Activated naive CD8-positive, alpha-beta T cell (primary cell): ENCODE measurements around the gene FAAP100.
"Not testable (repeated sequence)": the region's sequence is repeated elsewhere in the genome, so short reads cannot be mapped to it uniquely, and the experiment has no call there.

Experiments used
- H3K27ac Mint-ChIP-seq: one replicate; pipeline ENCODE4 v1.8.0; 2021; ENCODE audit warnings: mixed read lengths
- H3K27me3 Mint-ChIP-seq: one replicate; pipeline ENCODE4 v1.8.0; 2021; ENCODE audit warnings: mixed read lengths
- H3K36me3 Mint-ChIP-seq: one replicate; pipeline ENCODE4 v1.8.0; 2021; ENCODE audit warnings: mixed read lengths
- H3K4me1 Mint-ChIP-seq: one replicate; pipeline ENCODE4 v1.8.0; 2021; ENCODE audit warnings: low read depth, mixed read lengths
- H3K4me3 Mint-ChIP-seq: one replicate; pipeline ENCODE4 v1.8.0; 2021; ENCODE audit warnings: mild to moderate bottlenecking, mixed read lengths
- H3K9me3 Mint-ChIP-seq: one replicate; pipeline ENCODE4 v1.8.0; 2021; ENCODE audit warnings: low read depth, mixed read lengths

FAAP100 gene, protein sequence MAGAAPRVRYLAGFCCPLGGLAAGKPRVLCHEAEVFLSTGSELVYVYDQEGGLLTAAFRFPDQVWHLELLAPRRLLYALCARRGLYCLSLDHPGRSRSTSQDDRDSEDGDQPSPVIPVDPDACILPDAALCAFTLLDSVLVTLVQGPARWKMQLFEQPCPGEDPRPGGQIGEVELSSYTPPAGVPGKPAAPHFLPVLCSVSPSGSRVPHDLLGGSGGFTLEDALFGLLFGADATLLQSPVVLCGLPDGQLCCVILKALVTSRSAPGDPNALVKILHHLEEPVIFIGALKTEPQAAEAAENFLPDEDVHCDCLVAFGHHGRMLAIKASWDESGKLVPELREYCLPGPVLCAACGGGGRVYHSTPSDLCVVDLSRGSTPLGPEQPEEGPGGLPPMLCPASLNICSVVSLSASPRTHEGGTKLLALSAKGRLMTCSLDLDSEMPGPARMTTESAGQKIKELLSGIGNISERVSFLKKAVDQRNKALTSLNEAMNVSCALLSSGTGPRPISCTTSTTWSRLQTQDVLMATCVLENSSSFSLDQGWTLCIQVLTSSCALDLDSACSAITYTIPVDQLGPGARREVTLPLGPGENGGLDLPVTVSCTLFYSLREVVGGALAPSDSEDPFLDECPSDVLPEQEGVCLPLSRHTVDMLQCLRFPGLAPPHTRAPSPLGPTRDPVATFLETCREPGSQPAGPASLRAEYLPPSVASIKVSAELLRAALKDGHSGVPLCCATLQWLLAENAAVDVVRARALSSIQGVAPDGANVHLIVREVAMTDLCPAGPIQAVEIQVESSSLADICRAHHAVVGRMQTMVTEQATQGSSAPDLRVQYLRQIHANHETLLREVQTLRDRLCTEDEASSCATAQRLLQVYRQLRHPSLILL

DNA sequence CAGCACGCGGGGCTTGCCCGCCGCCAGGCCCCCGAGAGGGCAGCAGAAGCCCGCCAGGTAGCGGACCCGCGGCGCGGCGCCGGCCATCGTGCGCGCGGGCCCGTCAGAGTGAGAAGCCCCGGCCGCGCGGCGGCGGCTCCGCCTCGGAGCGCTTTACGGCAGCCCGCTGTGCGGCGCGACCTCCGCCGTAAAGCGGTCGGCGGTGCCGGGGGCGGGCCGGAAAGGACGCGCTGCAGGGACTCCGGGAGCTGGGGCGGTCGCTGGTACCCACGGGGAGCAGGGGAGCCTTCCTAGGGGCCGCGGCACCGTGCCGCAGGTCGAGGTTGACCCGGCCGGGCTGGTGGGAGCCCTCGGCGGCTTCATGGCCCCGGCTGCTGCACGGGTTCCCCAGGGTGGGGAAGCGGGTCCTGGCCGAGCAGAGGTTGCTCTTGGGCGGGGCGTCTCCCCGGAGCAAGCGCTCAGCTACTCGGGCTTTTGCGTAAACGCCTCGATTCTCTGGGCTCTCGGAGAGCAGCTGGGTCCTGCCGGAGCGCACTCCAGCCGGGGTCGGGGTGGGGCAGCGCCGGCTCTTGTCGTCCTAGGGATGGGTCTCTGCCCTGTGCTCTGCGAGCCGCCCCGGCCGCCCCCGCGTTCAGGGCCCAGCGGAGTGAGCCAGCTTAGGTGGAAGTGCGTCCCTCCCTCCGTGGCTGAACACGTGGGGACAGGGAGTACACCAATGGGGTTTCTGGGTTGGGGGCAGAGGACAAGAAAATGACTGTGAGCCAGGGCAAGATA, at the start of gene FAAP100:
Gene FAAP100 (minus strand): TSS at position 110 of the 774 bp plus-strand sequence. CDS start 23 bp downstream, at position 87.
- Mint-ChIP-seq H3K4me3 (peak within 1 kb of the TSS; percentile 90), H3K4me1 (peaks cover 26% of the 10 kb centered on the region), H3K9me3 (no peaks in the 10 kb centered on the region), H3K27me3 (no peaks in the 10 kb centered on the region), H3K36me3 (no peaks in the 10 kb centered on the region), H3K27ac (peak within 1 kb of the TSS; percentile 89)

DNA sequence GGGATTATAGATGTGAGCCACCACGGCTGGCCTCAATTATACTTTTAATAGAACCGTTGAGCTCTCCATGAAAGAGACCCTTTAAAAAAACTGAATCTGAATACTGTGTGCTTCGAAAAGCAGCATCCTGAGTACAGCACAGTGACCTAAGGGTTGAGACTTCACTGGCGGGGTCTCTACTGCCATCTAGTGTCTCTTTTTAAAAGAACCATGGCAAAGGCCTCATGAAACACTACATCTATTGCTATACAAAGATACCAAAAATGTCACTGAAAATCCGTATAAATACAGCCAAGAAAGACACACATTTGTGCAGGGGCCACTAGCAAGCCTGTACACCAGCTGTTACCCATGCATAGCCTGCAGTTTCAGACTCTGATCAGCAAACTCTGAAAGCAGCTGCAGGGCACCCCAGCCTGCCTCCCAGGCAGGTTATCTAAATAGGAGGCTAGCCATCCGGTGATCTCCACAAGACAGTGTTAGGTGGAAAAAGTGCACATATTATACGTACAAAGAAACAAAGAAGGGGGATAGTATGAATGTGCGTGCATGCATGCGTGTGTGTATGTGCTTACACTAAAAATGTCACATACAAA, 49.5 kb upstream of the FAAP100 start:
- Mint-ChIP-seq H3K27me3 (no peaks in the 10 kb centered on the region), H3K27ac (peak overlapping the region; percentile 64), H3K36me3 (peaks cover 10% of the 10 kb centered on the region), H3K9me3 (no peaks in the 10 kb centered on the region), H3K4me3 (no peak overlapping the region), H3K4me1 (peaks cover 2% of the 10 kb centered on the region)

DNA sequence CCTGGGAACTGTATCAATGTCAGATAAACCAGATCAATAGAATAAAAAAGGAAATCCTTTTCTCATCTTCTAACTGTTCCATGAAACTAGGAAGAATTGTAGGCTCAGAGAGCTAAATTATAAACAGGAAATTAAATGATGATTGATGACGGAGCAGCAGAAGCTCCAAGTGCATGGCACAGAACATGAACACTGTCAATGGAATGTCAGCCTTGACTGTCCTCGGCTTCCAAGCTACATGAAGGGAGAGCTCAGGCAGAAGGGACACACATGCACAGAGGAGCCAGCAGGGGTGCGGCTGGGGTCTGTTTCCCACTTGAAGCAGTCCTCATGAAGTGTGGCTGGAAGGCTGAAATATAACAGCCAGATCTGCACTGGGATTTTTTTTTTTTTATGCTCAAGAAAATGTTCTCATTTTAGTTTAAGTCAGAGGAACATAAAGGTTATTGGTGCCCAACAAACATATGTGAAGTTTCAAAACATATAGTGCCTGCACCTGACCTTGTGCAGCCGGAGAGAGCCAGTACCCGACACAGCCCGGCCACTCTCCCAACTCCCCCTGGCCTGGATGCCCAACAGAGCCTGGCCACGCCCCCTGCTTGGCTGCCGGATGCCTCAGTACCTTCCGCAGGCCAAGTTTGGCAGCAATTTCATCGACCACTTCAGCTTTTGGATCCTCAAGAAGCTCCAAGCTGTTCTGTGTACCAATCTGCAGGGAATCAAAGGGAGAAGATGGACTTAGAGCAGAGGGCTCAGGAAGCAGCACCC, 47.8 kb upstream of the FAAP100 start:
- Mint-ChIP-seq H3K27me3 (no peaks in the 10 kb centered on the region), H3K27ac (no peak overlapping the region), H3K4me1 (peaks cover 2% of the 10 kb centered on the region), H3K4me3 (no peak overlapping the region), H3K36me3 (peaks cover 10% of the 10 kb centered on the region), H3K9me3 (no peaks in the 10 kb centered on the region)

DNA sequence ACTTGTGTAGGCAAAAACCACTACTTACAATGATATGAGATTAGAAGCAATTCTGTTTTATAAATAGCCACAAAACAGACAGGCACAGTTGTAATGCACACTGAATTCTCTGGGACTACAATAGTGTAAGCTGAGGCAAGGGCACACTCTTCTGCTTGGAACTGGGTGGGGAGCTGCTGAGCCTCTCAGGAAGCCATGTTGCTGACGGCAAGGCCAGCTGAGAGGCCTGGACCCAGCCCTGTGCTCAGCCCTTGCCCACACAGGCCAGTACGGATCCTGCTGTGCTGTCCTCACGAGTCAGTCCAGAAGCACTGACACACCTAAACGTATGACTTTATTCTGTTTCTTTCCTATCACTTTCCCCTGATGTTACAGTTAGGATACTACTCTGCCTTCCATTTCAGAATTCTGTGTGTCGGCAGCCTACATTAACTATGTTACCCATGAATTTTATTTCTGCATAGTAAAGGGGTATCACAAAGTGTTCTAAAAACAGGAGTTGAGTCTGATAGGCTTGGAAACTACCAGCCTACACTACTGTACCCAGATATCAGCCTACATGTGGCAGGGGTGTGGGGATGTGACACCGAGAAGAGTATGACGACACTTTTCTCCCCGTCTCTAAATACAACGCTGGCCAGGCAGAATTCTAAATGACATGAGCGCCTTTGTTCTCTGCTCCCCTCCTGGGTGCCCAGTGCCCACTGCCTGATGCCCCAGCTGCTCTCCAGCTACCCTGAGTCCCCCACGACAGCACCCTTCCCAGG, 41.1 kb upstream of the FAAP100 start:
- no peaks in the 10 kb centered on the region for H3K4me1 Mint-ChIP-seq
- no peaks in the 10 kb centered on the region for H3K27me3 Mint-ChIP-seq
- no peaks in the 10 kb centered on the region for H3K9me3 Mint-ChIP-seq
- no peak overlapping the region for H3K4me3 Mint-ChIP-seq
- H3K27ac Mint-ChIP-seq, result no peak overlapping the region
- H3K36me3 Mint-ChIP-seq, result no peaks in the 10 kb centered on the region

DNA sequence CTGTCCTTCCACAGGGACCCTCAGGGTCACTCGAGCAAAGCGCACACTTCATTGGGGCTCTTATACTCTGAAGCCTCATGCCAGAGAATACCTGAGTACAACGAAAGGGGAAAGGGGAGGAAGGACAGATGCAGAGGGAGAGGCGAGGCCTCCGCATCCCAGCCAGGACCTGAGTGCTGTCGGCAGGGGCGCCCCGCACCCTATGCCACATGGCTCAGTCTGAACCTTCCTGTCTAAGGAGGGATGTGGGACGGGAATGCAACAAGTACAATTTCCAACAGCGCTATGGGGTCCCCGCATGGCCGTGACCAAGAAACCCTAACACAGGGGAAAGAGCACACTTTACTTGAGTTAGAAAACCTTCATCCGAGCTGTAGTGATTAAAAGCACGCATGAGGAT, 39.8 kb upstream of the FAAP100 start:
- Mint-ChIP-seq H3K9me3 (no peaks in the 10 kb centered on the region), H3K4me1 (no peaks in the 10 kb centered on the region), H3K36me3 (no peaks in the 10 kb centered on the region), H3K27ac (no peak overlapping the region), H3K27me3 (no peaks in the 10 kb centered on the region), H3K4me3 (no peak overlapping the region)

DNA sequence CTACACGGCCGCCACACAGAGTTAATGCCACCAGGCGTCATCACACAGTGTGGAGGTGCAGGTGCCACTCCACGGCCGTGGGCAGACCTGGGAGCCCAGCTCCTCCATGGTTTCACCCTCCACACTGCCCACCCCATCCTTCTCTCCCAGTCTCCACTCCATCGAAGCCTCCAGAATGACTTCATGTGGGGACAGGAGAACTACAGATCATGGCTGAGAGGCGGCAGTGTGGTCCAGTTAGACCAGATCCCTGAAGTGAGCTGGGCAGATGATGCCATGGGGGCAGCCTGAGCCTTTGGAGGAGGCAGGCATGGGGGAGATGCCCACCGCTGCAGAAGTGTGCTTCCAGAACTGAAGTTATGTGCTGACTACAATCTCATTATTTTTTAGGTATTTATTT, 38.0 kb upstream of the FAAP100 start:
- H3K36me3 Mint-ChIP-seq, result no peaks in the 10 kb centered on the region
- H3K27me3 Mint-ChIP-seq, result no peaks in the 10 kb centered on the region

DNA sequence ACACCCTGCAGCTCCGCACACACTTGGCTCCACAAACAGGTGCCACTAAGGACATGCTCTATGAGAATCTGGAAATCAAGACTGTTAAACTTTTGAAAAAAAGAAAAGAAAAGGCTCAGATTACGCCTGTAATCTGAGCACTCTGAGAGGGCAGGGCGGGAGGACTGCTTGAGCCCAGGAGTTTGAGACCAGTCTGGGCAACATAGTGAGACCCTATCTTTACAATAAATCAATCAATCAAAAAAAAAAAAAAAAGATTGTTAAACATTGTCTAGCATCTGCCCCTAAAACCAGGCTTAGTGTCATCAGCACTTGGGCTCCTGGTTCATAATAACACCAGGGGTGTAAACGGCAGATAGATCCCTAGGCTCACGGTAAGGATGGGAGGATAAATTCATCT, 37.5 kb upstream of the FAAP100 start:
- no peaks in the 10 kb centered on the region for H3K9me3 Mint-ChIP-seq
- no peaks in the 10 kb centered on the region for H3K27me3 Mint-ChIP-seq
- H3K27ac Mint-ChIP-seq, result no peak overlapping the region
- no peaks in the 10 kb centered on the region for H3K4me1 Mint-ChIP-seq
- no peaks in the 10 kb centered on the region for H3K36me3 Mint-ChIP-seq
- no peak overlapping the region for H3K4me3 Mint-ChIP-seq

More for the DNA sequence above, 38.0 kb upstream of the FAAP100 start:
- no peaks in the 10 kb centered on the region for H3K9me3 Mint-ChIP-seq
- H3K4me3 Mint-ChIP-seq, result no peak overlapping the region
- no peaks in the 10 kb centered on the region for H3K4me1 Mint-ChIP-seq
- no peak overlapping the region for H3K27ac Mint-ChIP-seq

DNA sequence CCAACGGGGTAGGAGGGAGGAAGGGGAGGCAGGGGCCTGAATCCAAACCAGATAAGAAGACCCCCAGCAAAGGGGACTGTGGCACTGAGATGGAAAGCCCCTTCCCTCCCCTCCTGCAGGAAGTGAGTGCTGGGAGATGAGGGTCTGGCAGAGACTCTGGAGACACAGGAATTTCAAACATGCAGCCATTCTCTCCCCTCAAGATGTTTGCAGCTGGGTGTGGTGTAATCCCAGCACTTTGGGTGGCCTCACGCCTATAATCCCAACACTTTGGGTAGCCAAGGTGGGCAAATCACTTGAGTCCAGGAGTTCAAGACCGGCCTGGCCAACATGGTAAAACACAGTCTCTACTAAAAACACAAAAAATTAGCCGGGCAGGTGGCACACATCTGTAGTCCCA, 33.9 kb upstream of the FAAP100 start:
- Mint-ChIP-seq H3K27me3 (no peaks in the 10 kb centered on the region), H3K9me3 (no peaks in the 10 kb centered on the region), H3K27ac (no peak overlapping the region), H3K4me3 (no peak overlapping the region), H3K4me1 (no peaks in the 10 kb centered on the region), H3K36me3 (no peaks in the 10 kb centered on the region)

DNA sequence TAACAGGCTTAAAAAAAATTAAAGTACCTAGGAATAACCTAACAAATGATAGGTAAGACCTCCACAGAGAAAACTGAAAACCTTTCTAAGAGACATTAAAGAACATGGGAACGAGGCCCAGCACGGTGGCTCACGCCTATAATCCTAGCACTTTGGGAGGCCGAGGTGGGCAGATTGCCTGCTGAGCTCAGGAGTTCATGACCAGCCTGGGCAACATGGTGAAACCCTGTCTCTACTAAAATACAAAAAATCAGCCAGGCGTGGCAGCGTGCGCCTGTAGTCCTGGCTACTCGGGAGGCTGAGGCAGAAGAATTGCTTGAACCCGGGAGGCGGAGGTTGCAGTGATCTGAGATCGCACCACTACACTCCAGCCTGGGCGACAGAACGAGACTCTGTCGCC, 32.6 kb upstream of the FAAP100 start:
- H3K27me3 Mint-ChIP-seq, H3K36me3 Mint-ChIP-seq, H3K4me3 Mint-ChIP-seq, H3K9me3 Mint-ChIP-seq, H3K4me1 Mint-ChIP-seq, H3K27ac Mint-ChIP-seq: not testable (repeated sequence)

DNA sequence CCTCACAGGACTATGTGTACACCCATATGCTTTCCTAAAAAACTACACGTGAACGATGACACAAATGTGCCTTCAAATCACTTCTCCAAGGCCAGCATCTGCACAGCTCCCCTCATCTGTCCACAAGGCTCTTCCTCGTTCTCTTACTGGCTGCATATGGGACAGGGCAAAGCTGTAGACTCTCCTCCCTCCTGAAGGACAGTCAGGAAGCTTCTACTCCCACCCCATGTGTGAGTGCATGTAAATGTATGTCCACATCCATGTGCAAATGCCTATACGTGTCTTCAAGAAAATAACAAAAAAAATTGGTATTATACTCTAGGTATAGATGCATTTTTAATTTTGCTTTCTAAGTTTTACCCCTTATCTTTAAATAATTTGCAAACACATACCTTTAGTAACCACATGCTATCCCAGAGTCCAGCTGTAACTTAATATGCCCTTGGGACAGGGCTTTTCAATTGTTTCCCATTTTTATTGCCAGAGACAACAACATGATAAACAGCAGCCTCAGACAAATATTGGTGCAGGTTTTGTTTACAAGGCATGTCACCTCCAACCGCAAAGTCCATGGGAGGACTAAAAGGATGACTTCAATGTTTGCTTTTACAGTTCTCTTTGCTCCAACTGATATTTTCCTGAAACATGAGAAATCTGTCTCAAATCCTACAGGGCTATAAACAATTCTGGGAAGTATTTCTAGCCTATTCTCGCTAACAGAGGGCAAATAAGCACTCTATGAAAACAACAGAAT, 31.6 kb upstream of the FAAP100 start:
- peaks cover 4% of the 10 kb centered on the region for H3K4me1 Mint-ChIP-seq
- no peaks in the 10 kb centered on the region for H3K27me3 Mint-ChIP-seq
- no peak overlapping the region for H3K27ac Mint-ChIP-seq
- no peak overlapping the region for H3K4me3 Mint-ChIP-seq
- peaks cover 2% of the 10 kb centered on the region for H3K36me3 Mint-ChIP-seq
- H3K9me3 Mint-ChIP-seq, result no peaks in the 10 kb centered on the region

DNA sequence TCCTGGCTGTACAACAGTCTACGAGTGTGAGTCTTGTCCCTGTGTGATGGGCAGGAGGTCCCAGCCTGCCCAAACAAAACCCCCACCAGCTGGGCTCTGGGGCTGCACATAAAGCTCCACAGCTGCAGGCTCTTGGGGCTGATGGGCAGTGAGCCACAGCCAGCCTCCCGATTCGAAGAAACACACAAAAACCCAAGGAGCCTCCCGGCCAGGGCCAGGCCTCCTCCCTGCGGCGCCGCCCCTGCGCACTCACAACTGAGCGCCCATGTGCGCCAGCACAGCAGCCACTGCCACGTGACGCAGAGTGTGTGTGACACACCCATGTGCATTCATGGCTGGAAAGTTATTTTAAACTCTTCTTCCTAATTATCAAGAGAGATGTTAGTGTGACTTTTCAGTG, 30.6 kb upstream of the FAAP100 start:
- Mint-ChIP-seq H3K27me3 (no peaks in the 10 kb centered on the region), H3K9me3 (no peaks in the 10 kb centered on the region), H3K4me3 (no peak overlapping the region), H3K4me1 (peaks cover 12% of the 10 kb centered on the region), H3K36me3 (peaks cover 2% of the 10 kb centered on the region), H3K27ac (no peak overlapping the region)

DNA sequence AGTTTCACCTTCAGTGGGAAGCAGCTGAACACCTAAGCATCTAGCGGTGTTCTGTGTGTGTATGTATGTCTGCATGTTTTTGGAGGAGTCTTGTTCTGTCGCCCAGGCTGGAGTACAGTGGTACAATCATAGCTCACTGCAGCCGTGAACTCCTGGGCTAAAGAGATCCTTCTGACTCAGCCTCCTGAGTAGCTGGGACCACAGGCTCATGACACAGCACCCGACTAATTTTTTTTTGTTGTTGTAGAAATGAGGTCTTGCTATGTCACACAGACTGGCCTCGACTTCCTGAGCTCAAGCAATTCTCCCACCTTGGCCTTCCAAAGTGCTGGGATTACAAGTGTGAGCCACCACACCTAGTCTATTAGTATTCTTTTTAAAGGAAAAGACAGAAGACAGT, 30.2 kb upstream of the FAAP100 start:
- H3K9me3 Mint-ChIP-seq, result no peaks in the 10 kb centered on the region
- no peaks in the 10 kb centered on the region for H3K27me3 Mint-ChIP-seq
- H3K4me1 Mint-ChIP-seq, result peaks cover 12% of the 10 kb centered on the region
- H3K36me3 Mint-ChIP-seq, result peaks cover 2% of the 10 kb centered on the region
- H3K27ac Mint-ChIP-seq, result no peak overlapping the region
- no peak overlapping the region for H3K4me3 Mint-ChIP-seq

DNA sequence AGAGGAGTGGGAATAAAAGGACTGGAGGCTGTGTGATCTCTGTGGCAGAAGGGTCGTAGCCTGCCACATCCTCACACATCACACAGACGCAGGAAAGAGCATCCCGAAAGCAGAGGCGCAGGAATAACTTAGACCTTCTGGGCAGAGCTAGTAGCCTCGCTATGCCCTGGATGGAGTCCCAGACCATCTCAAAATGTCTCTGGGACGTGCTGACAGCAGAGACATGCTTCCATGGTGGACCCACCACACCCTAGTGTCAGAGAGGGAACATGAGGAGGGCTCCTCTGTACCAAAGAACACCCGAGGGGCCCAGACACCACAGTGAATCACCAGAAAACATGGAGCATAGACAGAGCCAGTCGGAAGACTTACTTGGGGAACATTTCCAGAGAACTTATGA, 29.6 kb upstream of the FAAP100 start:
- no peak overlapping the region for H3K27ac Mint-ChIP-seq
- H3K36me3 Mint-ChIP-seq, result peaks cover 2% of the 10 kb centered on the region
- H3K4me1 Mint-ChIP-seq, result peaks cover 12% of the 10 kb centered on the region
- H3K27me3 Mint-ChIP-seq, result no peaks in the 10 kb centered on the region
- no peaks in the 10 kb centered on the region for H3K9me3 Mint-ChIP-seq
- no peak overlapping the region for H3K4me3 Mint-ChIP-seq
